PC-3 (cell line): ENCODE measurements around the gene MTHFR. TPM values are rescaled to one million over a fixed set of nuclear protein-coding genes. Genes with fewer than 3 reads are reported as not detected.

ENCODE experiments used
- ATAC-seq: fragments of 200-7000 bp; cut with Tn5 transposase; 2 replicates; pipeline ENCODE4 v1.9.1; 2020; ENCODE audit warnings: mild to moderate bottlenecking, moderate library complexity
- BruUV-seq: library from RNA; stranded (reverse); fragments of 400-500 nt; replicated peaks from 2 replicates; lab custom pipeline; 2021; lab: Mats Ljungman, UMichigan
- CTCF ChIA-PET: fragments of 300-600 bp; sonication (Branson Sonifier 250); formaldehyde crosslinking; loops from one replicate; lab custom pipeline; 2022; ENCODE audit warnings: antibody characterized with exemption; lab: Charles Lee
- POLR2A ChIA-PET: fragments of 300-600 bp; sonication (Branson Sonifier 250); formaldehyde crosslinking; loops from one replicate; lab custom pipeline; 2022; ENCODE audit warnings: antibody characterized with exemption; ENCODE audit not compliant: unreplicated experiment; lab: Charles Lee
- DNase-seq: peaks from one replicate; pipeline ENCODE4 v3.0.0-alpha.2; 2015
- H2AFZ ChIP-seq: fragments of 300-600 bp; sonication (generic); 2 replicates; pipeline ENCODE4 v1.6.0; 2016; ENCODE audit warnings: antibody characterized with exemption, low read length
- H3F3A ChIP-seq: fragments of 300-600 bp; sonication (generic); one replicate; pipeline ENCODE4 v1.6.0; 2017; ENCODE audit warnings: antibody characterized with exemption, low read length, control low read depth, mild to moderate bottlenecking; ENCODE audit not compliant: unreplicated experiment
- H3K27ac ChIP-seq: fragments of 300-600 bp; sonication (generic); 2 replicates; pipeline ENCODE4 v1.5.1; 2016; ENCODE audit warnings: mild to moderate bottlenecking, low read length
- H3K27me3 ChIP-seq: fragments of 300-600 bp; sonication (generic); 2 replicates; pipeline ENCODE4 v1.6.1; 2016; ENCODE audit warnings: low read length, mixed read lengths
- H3K36me3 ChIP-seq: fragments of 300-600 bp; sonication (generic); 2 replicates; pipeline ENCODE4 v1.6.1; 2016; ENCODE audit warnings: low read depth, mixed run types, low read length, mixed read lengths
- H3K4me1 ChIP-seq: fragments of 300-600 bp; sonication (generic); 2 replicates; pipeline ENCODE4 v1.5.1; 2016; ENCODE audit warnings: low read length; ENCODE audit not compliant: insufficient read depth
- H3K4me2 ChIP-seq: fragments of 300-600 bp; sonication (generic); 2 replicates; pipeline ENCODE4 v1.6.0; 2016; ENCODE audit warnings: low read length
- H3K4me3 ChIP-seq: fragments of 300-600 bp; sonication (generic); 2 replicates; pipeline ENCODE4 v1.5.1; 2016; ENCODE audit warnings: mild to moderate bottlenecking, low read length, mixed read lengths
- H3K79me2 ChIP-seq: fragments of 300-600 bp; sonication (generic); 2 replicates; pipeline ENCODE4 v1.6.1; 2017; ENCODE audit warnings: low read length, mixed read lengths
- H3K9ac ChIP-seq: fragments of 300-600 bp; sonication (generic); 2 replicates; pipeline ENCODE4 v1.6.0; 2016; ENCODE audit warnings: mild to moderate bottlenecking, low read length
- H3K9me2 ChIP-seq: fragments of 300-600 bp; sonication (generic); replicated peaks from 2 replicates; pipeline ENCODE4 v1.6.1; 2016; ENCODE audit warnings: mixed run types, low read length, mixed read lengths
- H3K9me3 ChIP-seq: fragments of 300-600 bp; sonication (generic); 2 replicates; pipeline ENCODE4 v1.6.1; 2016; ENCODE audit warnings: low read length, mixed read lengths
- H4K20me1 ChIP-seq: fragments of 300-600 bp; sonication (generic); 2 replicates; pipeline ENCODE4 v1.6.1; 2016; ENCODE audit warnings: low read length, mixed read lengths
- EZH2 ChIP-seq: fragments of 300-600 bp; sonication (generic); IDR thresholded peaks from one replicate; pipeline ENCODE4 v1.6.1; 2017; ENCODE audit warnings: antibody characterized with exemption, mild to moderate bottlenecking, low read length; ENCODE audit not compliant: unreplicated experiment
- EZH2phosphoT487 ChIP-seq: fragments of 300-600 bp; sonication (generic); IDR thresholded peaks from 2 replicates; pipeline ENCODE4 v1.6.1; 2018; ENCODE audit warnings: mild to moderate bottlenecking, antibody characterized with exemption, low read length, borderline replicate concordance
- intact Hi-C: fragments of 100-400 bp; cut with micrococcal nuclease; formaldehyde crosslinking; loops from 2 replicates; pipeline ENCODE4 v1.9.0; 2023
- total RNA-seq: library from RNA; depleted of rRNA; stranded (reverse); fragments of >200 nt; gene quantifications from 2 replicates; pipeline ENCODE4 v1.2.3, GENCODE V29; 2014
- TF ChIP-seq, protein P1 (sequence below): fragments of 300-600 bp; sonication (generic); conservative IDR thresholded peaks from 2 replicates; pipeline ENCODE4 v1.5.1; 2017; ENCODE audit warnings: antibody characterized with exemption, low read depth, mild to moderate bottlenecking, low read length

The MTHFR gene
- total RNA-seq, 1 experiment from 2014 or later, result 13.2 TPM

DNA sequence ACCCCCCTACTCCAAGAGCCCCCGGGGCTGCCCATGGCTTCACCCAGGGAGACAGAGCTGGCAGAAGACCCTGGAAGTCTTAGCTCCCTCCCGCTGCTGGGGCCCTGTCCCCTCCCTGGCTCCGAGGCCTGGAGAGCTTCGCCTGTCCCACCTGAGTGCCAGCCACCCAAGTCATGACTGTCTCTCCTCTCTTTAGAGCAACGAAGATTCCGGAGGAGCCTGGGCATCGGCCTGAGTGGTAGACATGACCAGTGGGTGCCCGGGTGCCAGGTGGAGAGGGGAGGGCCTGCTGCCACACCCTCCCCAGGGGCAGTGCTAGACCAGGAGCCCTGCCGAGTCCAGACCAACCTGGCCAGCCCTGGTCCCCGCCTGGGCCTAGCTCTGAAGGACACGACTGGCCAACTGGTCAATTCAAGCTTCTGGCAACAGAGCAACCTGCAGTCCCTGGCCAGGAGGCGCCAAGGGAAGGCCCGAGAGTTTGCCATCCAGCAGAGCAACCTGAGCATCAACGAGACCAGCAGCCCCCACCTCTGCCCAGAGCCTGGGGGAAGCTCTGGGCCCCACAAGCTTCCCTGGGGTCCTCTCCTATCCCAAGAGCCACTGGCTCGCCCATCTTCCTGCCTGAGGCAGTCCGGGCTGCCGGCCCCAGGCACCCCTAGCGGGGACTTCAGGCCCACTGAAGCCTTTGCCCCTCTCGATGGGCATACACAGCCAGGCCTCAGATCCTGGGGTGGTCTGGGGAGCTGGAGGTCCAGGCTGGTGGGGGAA is 39.9 kb downstream of the MTHFR start:
- Histone ChIP-seq H2AFZ (no peak overlapping the region), H3K9me2 (no peaks in the 10 kb centered on the region), H3K27me3 (no peaks in the 10 kb centered on the region), H3K4me2 (no peak overlapping the region), H4K20me1 (no peaks in the 10 kb centered on the region), H3F3A (no peaks in the 10 kb centered on the region), H3K36me3 (no peaks in the 10 kb centered on the region), H3K4me3 (no peak overlapping the region), H3K79me2 (no peaks in the 10 kb centered on the region), H3K4me1 (no peaks in the 10 kb centered on the region), H3K27ac (no peak overlapping the region), H3K9me3 (no peaks in the 10 kb centered on the region), H3K9ac (no peak overlapping the region)
- ChIA-PET POLR2A (no interaction called here), CTCF (interaction anchor here (0.5 kb wide), 1 partner anchor 16 kb away, joined by 4 read pairs; no protein-coding TSS in a partner anchor)
- DNase-seq (no peak), ATAC-seq (no peak)
- TF ChIP-seq EZH2 (no peak), EZH2phosphoT487 (no peak)
- TF ChIP-seq, protein P1, sequence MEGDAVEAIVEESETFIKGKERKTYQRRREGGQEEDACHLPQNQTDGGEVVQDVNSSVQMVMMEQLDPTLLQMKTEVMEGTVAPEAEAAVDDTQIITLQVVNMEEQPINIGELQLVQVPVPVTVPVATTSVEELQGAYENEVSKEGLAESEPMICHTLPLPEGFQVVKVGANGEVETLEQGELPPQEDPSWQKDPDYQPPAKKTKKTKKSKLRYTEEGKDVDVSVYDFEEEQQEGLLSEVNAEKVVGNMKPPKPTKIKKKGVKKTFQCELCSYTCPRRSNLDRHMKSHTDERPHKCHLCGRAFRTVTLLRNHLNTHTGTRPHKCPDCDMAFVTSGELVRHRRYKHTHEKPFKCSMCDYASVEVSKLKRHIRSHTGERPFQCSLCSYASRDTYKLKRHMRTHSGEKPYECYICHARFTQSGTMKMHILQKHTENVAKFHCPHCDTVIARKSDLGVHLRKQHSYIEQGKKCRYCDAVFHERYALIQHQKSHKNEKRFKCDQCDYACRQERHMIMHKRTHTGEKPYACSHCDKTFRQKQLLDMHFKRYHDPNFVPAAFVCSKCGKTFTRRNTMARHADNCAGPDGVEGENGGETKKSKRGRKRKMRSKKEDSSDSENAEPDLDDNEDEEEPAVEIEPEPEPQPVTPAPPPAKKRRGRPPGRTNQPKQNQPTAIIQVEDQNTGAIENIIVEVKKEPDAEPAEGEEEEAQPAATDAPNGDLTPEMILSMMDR, result no peak
- BruUV-seq, result no TSS peak
- intact Hi-C loops, result no loop called here

DNA sequence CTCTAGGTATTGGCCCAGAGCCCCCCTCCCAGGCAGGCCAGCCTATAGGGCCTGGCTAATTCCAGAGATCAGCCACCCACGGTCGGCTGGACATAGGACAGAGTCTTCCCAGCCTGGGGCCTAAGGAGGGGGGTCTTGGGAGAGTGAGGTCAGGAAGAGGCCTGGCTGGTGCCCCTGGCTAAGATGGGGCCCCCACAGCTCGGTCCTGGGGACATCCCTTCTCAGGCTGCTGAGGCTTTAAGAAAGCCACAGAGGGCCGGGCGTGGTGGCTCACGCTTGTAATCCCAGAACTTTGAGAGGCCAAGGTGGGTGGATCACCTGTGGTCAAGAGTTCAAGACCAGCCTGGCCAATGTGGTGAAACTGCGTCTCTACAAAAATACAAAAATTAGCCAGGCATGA is 41.2 kb downstream of the MTHFR start:
- Histone ChIP-seq H4K20me1 (no peaks in the 10 kb centered on the region), H3K4me1 (no peaks in the 10 kb centered on the region), H3K9me2 (no peaks in the 10 kb centered on the region), H3K36me3 (no peaks in the 10 kb centered on the region), H3K27me3 (no peaks in the 10 kb centered on the region), H3K27ac (no peak overlapping the region), H3F3A (no peaks in the 10 kb centered on the region), H3K4me2 (no peak overlapping the region), H3K9me3 (no peaks in the 10 kb centered on the region), H3K4me3 (no peak overlapping the region), H3K79me2 (no peaks in the 10 kb centered on the region), H3K9ac (no peak overlapping the region), H2AFZ (no peak overlapping the region)
- intact Hi-C loops, result no loop called here
- TF ChIP-seq EZH2phosphoT487, result no peak
- TF ChIP-seq, protein P1, result no peak
- TF ChIP-seq EZH2, result no peak
- ChIA-PET CTCF (no interaction called here), POLR2A (no interaction called here)
- no TSS peak for BruUV-seq
- DNase-seq (no peak), ATAC-seq (no peak)

DNA sequence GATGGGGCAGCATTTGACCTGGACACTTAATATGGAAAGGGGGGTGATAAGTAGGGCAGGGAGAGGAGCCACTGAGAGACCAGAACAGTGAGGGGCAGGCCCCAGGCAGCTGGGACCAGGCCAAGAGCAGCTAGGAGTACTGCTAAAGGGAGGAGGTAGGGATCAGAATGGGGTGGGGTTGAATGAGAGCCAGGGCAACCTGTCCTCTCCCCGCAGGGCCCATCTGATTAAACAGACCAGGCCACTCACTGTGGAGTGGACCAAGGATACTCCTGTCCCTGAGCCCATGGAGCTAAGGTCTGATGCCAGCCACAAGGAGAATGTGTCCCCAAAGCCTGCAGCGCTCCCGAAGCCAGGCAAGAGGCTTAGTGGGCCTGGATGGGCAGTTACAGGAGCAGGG is 41.6 kb downstream of the MTHFR start:
- Histone ChIP-seq H3K27me3 (no peaks in the 10 kb centered on the region), H3K9me2 (no peaks in the 10 kb centered on the region), H4K20me1 (no peaks in the 10 kb centered on the region), H3K4me1 (no peaks in the 10 kb centered on the region), H3K9me3 (no peaks in the 10 kb centered on the region), H3K36me3 (no peaks in the 10 kb centered on the region), H3K27ac (no peak overlapping the region), H3F3A (no peaks in the 10 kb centered on the region), H3K4me2 (no peak overlapping the region), H3K9ac (no peak overlapping the region), H3K4me3 (no peak overlapping the region), H3K79me2 (no peaks in the 10 kb centered on the region), H2AFZ (no peak overlapping the region)
- DNase-seq (no peak), ATAC-seq (no peak)
- BruUV-seq, result no TSS peak
- intact Hi-C loops, result no loop called here
- CTCF ChIA-PET, result no interaction called here
- POLR2A ChIA-PET, result no interaction called here
- TF ChIP-seq, protein P1, result no peak
- no peak for TF ChIP-seq EZH2phosphoT487
- TF ChIP-seq EZH2, result no peak
